Effector memory CD8-positive, alpha-beta T cell (primary cell): ENCODE measurements around the gene AASDHPPT.
A peak's percentile ranks its signal among the peaks of the same experiment; 100 is the strongest.

ENCODE experiments used
- ATAC-seq: fragments of 150-1000 bp; cut with Tn5 transposase; replicated peaks from 2 replicates; pipeline ENCODE4 v1.10.0; 2021; ENCODE audit warnings: mild to moderate bottlenecking, moderate library complexity
- DNase-seq, 3 experiments: peaks; one replicate each; pipeline ENCODE4 v3.0.0; 2021
- H3K27ac Mint-ChIP-seq, 2 donors: one replicate each; pipeline ENCODE4 v1.8.0; 2022; ENCODE audit warnings: mild to moderate bottlenecking in 2 of 2, mixed read lengths in 2 of 2, moderate library complexity in 2 of 2
- H3K27me3 Mint-ChIP-seq, 2 donors: one replicate each; pipeline ENCODE4 v1.8.0; 2022; ENCODE audit warnings: mixed read lengths in 2 of 2
- H3K36me3 Mint-ChIP-seq: one replicate; pipeline ENCODE4 v1.8.0; 2022; ENCODE audit warnings: mild to moderate bottlenecking, moderate library complexity, mixed read lengths; ENCODE audit not compliant: insufficient read depth
- H3K4me1 Mint-ChIP-seq, 2 donors: one replicate each; pipeline ENCODE4 v1.8.0; 2022; ENCODE audit warnings: low read depth in 2 of 2, mixed read lengths in 2 of 2
- H3K4me3 Mint-ChIP-seq, 2 donors: one replicate each; pipeline ENCODE4 v1.8.0; 2022; ENCODE audit warnings: mild to moderate bottlenecking in 2 of 2, mixed read lengths in 2 of 2, moderate library complexity in 2 of 2
- H3K9me3 Mint-ChIP-seq, 2 donors: one replicate each; pipeline ENCODE4 v1.8.0; 2022; ENCODE audit warnings: mixed read lengths in 2 of 2

Gene AASDHPPT

DNA sequence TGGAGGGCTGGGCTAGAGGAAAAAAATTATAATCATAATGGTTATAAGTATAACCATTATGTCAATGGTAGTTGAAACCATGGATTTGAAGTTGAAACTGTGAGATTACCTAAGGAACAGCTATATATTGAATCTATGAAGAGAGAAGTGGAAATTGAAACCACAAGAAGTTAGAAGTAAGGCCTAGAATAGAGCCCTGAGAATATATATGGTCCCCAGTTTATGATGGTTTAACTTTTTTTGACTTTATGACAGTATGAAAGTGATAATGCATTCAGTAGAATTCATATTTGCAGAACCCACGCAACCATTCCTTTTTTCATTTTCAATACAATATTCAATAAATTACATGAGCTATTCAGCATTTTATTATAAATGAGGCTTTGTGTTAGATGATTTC lies 15.0 kb downstream of the AASDHPPT start:
- ATAC-seq: no peak
- no peak for DNase-seq
- Mint-ChIP-seq H3K4me3 (no peak overlapping the region), H3K9me3 (no peaks in the 10 kb centered on the region), H3K27me3 (no peaks in the 10 kb centered on the region), H3K27ac (peak overlapping the region in 1 of 2 donors; percentile 88), H3K36me3 (peaks cover 58% of the 10 kb centered on the region), H3K4me1 (peaks cover 17 to 27% of the 10 kb centered on the region in 2 donors)

DNA sequence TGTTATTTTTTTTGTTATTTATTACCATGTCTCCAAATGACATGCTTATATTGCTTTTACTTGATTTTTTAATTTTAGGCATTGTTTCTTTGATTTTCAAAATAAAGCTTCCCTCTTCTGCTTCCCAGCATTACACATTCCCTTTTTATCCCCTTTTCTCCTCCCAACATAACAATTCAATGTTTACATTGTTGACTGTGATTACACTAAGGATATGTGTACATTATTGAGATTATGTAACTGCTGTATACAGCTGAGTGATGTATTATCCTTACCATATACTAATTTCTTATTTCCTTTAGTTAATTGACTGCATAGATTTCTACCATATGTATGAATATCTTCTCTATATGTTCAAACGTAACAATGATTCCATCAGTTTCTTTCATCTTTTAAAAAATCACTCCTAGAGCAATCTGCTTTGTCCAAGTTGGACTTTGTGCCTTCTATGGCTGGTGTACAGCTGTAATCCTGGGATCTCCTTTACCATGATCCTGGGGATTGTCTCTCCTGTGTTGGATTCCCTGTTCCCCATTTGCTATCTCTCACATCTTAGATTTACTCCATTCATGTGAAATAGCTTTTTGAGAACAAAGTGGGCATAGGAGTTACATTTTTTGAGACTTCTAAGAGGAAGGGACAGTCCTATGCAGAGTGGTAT lies 21.6 kb downstream of the AASDHPPT start:
- no peak for DNase-seq
- Mint-ChIP-seq H3K36me3 (peaks cover 46% of the 10 kb centered on the region), H3K27me3 (no peaks in the 10 kb centered on the region), H3K9me3 (no peaks in the 10 kb centered on the region), H3K27ac (no peak overlapping the region), H3K4me1 (no peaks in the 10 kb centered on the region), H3K4me3 (no peak overlapping the region)
- ATAC-seq: no peak

DNA sequence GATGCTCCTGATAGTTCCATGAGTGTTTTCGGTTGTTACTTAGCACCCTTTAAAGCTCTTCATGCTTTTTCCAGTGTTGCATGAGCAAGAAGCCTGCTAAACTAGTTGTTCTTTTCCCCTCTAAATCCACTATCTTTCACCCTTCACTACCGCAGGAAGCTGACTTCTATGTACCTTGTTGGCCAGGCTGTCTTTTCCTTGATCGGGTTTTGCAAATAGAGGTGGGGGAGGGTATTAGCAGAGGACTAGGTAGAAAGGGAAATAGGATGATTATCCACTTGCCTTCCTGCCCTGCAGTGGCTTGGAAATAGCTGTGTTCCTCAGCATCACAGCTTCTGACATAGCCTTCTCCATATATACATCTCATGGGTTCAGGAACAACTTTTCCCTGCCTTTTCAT lies 23.9 kb downstream of the AASDHPPT start:
- Mint-ChIP-seq H3K4me3 (no peak overlapping the region), H3K4me1 (no peaks in the 10 kb centered on the region), H3K27me3 (no peaks in the 10 kb centered on the region), H3K27ac (no peak overlapping the region), H3K36me3 (peaks cover 24% of the 10 kb centered on the region), H3K9me3 (no peaks in the 10 kb centered on the region)
- DNase-seq (no peak), ATAC-seq (no peak)

DNA sequence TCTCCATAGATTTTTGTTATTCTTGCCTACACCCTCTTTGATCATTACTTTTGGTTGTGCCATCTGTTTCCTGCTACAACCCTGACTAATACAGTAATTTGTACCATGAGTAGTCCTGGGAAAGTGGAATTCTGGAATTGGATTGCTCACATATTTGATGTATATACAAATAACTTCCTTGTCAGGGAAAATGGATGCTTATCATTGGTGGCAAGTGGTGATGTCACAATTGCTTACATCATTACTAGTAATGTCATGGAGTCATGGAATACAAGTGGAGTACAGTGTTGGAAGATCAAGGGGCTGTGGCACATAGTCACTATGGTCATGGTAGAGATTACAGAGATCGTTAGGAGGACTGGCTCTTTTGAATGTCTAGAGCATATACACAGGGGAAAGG lies 24.4 kb downstream of the AASDHPPT start:
- H3K27ac Mint-ChIP-seq: no peak overlapping the region
- ATAC-seq (no peak), DNase-seq (no peak)
- H3K36me3 Mint-ChIP-seq: peaks cover 19% of the 10 kb centered on the region
- no peaks in the 10 kb centered on the region for H3K9me3 Mint-ChIP-seq
- no peaks in the 10 kb centered on the region for H3K27me3 Mint-ChIP-seq
- no peaks in the 10 kb centered on the region for H3K4me1 Mint-ChIP-seq
- no peak overlapping the region for H3K4me3 Mint-ChIP-seq

DNA sequence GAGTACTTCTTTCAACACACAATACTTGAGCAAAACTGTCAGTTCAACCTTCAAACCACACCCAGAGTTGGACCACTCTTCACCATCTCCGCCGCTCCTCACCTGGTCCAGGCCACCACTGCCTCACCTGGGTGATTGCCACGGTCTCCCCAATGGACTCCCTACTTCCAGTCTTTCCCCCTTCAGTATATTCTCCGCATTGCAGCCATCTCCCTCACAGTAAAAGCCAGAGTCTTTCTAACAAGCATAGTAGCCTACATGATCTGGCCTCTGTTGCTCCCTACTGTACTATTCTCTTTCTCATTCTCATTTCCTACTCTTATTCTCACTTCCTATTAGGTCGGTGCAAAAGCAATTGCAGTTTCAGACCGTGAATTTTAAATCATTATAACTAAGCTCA lies 28.5 kb downstream of the AASDHPPT start:
- no peak overlapping the region for H3K4me3 Mint-ChIP-seq
- DNase-seq (no peak), ATAC-seq (no peak)
- no peaks in the 10 kb centered on the region for H3K9me3 Mint-ChIP-seq
- H3K27me3 Mint-ChIP-seq: peaks cover 11 to 13% of the 10 kb centered on the region in 2 donors
- H3K36me3 Mint-ChIP-seq: no peaks in the 10 kb centered on the region
- H3K4me1 Mint-ChIP-seq: no peaks in the 10 kb centered on the region
- no peak overlapping the region for H3K27ac Mint-ChIP-seq

DNA sequence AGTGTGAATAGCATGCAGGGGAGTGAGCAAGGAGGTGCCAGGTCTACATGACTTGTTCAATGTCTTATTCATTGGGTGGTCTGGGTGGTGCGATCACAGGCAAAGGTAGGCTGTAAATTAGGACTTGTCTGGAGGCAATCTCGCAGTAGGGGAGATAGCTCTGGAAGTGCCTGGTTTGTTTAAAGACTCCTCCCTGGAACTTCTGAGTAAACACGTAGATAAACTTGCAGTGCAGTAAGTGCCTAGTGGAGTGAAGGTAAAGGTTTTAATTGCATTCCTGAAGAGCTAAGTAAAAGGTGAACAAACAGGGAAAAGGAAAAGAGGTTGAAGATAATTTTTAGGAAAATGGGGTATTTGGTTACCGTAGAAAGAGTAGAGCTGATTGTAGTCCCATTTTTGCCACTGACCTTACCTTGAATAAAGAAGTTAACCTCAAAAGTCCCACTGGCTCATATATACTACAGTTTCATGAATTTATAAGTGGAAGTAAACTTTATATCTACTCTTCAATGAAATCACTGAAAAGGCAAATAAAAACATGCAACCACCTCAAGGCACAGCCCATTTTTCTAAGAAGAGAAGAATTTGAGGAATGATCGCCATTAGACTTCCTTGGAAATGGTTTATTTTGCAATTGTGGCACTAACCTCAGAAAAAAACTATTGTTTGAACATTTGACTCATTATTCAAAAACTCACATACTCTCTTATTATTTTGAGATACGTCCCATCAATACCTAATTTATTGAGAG lies 44.3 kb downstream of the AASDHPPT start:
- Mint-ChIP-seq H3K4me1 (no peaks in the 10 kb centered on the region), H3K27ac (no peak overlapping the region), H3K27me3 (peaks cover 31 to 37% of the 10 kb centered on the region in 2 donors), H3K36me3 (no peaks in the 10 kb centered on the region), H3K4me3 (no peak overlapping the region), H3K9me3 (no peaks in the 10 kb centered on the region)
- ATAC-seq (no peak), DNase-seq (no peak)

DNA sequence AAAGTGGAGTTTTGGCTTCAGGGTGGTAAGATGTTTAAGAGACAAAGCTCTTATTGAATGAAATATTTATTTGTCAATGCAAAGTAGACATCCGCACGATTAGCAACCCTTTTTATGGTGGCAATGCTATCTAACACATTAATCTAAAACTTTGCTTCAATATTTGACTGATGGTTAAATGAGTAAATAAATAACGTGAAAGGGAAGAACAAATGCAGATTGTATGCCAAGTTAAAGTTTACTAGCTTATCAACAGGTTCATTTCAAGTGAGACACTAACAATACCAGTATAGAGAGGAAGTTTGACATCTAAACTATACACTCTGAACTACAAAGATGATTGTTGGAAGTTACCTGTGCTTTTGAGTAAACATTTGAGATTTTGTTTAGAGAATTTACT lies 50.1 kb downstream of the AASDHPPT start:
- no peak overlapping the region for H3K4me3 Mint-ChIP-seq
- peaks cover 32 to 45% of the 10 kb centered on the region in 2 donors for H3K27me3 Mint-ChIP-seq
- H3K4me1 Mint-ChIP-seq: no peaks in the 10 kb centered on the region
- H3K27ac Mint-ChIP-seq: no peak overlapping the region
- no peak for ATAC-seq
- H3K9me3 Mint-ChIP-seq: no peaks in the 10 kb centered on the region
- DNase-seq: no peak
- H3K36me3 Mint-ChIP-seq: no peaks in the 10 kb centered on the region

DNA sequence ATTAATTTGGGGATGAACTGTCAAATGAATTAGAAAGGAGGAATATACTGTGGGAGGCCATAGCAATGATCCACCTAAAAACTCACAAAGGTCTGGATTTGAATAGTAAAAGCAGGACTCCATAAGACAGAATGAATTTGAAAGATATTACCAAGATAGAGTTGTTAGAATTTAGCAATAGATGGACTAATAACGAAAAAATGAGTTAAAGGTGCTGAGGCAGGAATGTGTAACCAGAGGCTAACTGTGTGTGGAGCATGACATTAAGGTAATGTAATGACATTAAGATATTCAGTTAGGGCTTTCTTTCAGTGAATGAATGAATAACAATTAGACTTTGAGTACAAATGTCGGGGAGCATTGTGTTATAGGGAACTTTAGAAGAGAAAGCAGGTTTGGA lies 51.3 kb downstream of the AASDHPPT start:
- DNase-seq (no peak), ATAC-seq (no peak)
- Mint-ChIP-seq H3K27me3 (peaks cover 32 to 46% of the 10 kb centered on the region in 2 donors), H3K27ac (no peak overlapping the region), H3K9me3 (no peaks in the 10 kb centered on the region), H3K4me1 (no peaks in the 10 kb centered on the region), H3K4me3 (no peak overlapping the region), H3K36me3 (no peaks in the 10 kb centered on the region)

DNA sequence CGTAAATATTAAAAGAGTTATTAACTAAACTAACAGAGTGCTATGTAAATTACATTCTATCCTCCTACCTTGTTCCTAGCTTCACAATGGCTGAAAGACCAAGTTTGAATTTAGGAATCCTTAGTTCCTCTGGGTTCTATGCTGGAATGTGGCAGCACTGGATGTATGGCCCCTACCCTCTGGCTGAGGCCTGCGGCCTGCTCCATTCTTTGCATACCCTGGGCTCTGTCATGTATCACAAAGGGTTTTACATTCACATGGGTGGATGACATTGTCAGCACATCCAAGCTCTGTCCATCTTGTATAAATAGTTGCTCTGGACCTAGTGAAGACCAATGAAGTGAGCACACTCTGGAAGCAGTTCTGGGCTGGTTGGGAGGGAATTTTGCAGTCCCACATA lies 54.5 kb downstream of the AASDHPPT start:
- DNase-seq (no peak), ATAC-seq (no peak)
- H3K9me3 Mint-ChIP-seq: no peaks in the 10 kb centered on the region
- no peaks in the 10 kb centered on the region for H3K36me3 Mint-ChIP-seq
- H3K4me1 Mint-ChIP-seq: no peaks in the 10 kb centered on the region
- H3K27me3 Mint-ChIP-seq: peaks cover 37 to 46% of the 10 kb centered on the region in 2 donors
- no peak overlapping the region for H3K4me3 Mint-ChIP-seq
- H3K27ac Mint-ChIP-seq: no peak overlapping the region

DNA sequence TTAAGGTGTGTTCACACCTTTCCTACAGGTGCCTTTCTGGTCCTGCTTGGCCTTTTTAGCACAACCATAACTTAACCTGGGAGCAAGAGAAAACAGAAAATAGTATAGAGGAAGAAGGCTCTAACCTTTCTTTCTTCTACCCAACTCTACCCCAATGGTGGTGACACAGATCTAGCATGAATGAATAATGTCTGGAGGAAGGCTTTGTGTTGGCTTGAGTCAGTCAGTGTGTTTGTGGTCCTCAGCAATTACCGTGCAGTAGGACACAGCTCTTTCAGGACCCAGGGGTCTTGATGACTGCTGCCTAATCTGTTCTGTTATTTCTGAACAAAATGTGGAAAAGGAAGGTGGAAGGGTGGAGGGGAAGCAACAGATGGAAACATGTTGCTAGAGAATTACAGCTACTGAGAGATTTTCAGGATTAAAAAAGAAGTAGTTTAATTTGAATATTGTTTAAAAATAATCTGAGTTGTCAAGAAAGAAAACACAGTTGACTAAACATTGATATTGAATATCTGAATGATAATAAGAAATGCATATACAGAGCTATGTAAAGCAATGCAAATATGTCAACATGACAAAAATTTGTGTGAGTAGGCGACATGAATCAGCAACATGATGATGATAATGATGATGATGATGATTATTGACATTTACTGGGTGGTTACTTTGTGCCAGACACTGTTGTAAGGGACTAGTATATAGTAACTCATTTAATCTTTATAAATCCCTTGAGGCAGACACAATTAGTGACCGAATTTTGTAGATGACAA lies 55.3 kb downstream of the AASDHPPT start:
- ATAC-seq: no peak
- no peaks in the 10 kb centered on the region for H3K9me3 Mint-ChIP-seq

DNA sequence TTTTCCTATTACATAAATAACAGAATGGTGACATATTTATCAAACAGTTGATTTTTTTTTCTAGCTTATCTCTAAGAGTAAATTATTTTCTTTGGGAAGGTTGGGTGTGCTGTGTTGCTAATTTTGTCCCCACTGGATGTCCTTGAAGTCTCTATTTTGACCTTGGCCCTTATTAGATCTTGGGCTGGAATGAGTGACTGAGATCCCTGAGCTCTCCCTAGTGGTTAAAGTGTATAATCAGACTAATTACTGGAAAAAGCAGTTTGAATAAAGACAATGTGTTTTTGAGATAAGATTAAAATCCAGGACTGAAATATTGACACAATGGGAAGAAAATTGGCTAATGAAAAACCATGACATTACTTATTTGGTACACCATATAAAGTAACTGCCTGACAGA lies 56.1 kb downstream of the AASDHPPT start:
- Mint-ChIP-seq H3K4me3 (no peak overlapping the region), H3K27me3 (peaks cover 26 to 43% of the 10 kb centered on the region in 2 donors), H3K4me1 (no peaks in the 10 kb centered on the region), H3K27ac (no peak overlapping the region), H3K36me3 (no peaks in the 10 kb centered on the region), H3K9me3 (no peaks in the 10 kb centered on the region)
- no peak for DNase-seq
- no peak for ATAC-seq

More for the DNA sequence above, 55.3 kb downstream of the AASDHPPT start:
- Mint-ChIP-seq H3K27ac (no peak overlapping the region), H3K36me3 (no peaks in the 10 kb centered on the region), H3K27me3 (peaks cover 33 to 46% of the 10 kb centered on the region in 2 donors), H3K4me1 (no peaks in the 10 kb centered on the region), H3K4me3 (no peak overlapping the region)
- no peak for DNase-seq

DNA sequence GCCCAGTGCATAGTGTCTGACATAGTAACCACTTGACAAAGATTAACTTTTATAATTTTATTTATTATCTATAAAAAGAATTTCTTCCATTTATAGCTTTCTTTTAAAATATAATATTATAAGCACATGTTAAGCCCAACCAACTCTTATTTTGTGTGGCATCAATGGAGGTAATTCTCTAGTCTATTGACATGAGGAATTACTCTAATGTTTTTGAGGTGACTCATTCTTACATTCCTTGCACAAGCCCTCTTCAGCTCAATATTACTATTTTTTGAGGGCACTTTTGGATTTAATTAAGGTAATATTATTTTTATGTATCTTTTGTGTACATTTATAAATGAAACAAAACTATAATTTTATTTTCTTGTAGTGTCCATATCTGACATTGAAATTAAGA lies 59.6 kb downstream of the AASDHPPT start:
- H3K27me3 Mint-ChIP-seq: peaks cover 27 to 31% of the 10 kb centered on the region in 2 donors
- no peaks in the 10 kb centered on the region for H3K9me3 Mint-ChIP-seq
- H3K4me3 Mint-ChIP-seq: no peak overlapping the region
- H3K36me3 Mint-ChIP-seq: no peaks in the 10 kb centered on the region
- no peak overlapping the region for H3K27ac Mint-ChIP-seq
- ATAC-seq: no peak
- no peak for DNase-seq
- no peaks in the 10 kb centered on the region for H3K4me1 Mint-ChIP-seq

DNA sequence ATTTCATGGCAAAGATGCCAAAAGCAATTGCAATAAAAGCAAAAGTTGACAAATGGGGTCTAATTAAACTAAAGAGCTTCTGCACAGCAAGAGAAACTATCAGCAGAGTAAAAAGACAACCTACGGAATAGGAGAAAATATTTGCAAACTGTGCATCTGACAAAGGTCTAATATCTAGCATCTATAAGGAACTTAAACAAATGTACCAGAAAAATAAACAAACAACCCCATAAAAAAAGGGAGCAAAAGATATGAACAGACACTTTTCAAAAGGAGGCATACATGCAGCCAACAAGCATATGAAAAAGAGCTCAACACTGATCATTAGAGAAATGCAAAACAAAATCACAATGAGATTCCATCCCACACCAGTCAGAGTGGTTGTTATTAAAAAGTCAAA lies 60.3 kb downstream of the AASDHPPT start:
- Mint-ChIP-seq H3K4me1 (no peaks in the 10 kb centered on the region), H3K9me3 (no peaks in the 10 kb centered on the region), H3K27ac (no peak overlapping the region), H3K4me3 (no peak overlapping the region), H3K27me3 (peaks cover 31 to 34% of the 10 kb centered on the region in 2 donors), H3K36me3 (no peaks in the 10 kb centered on the region)
- ATAC-seq (no peak), DNase-seq (no peak)
